GM23338 (cell line): ENCODE measurements around the gene BPI. TPM values are rescaled to one million over a fixed set of nuclear protein-coding genes. Genes with fewer than 3 reads are reported as not detected.

Source experiments
- ATAC-seq: fragments of 200-7000 bp; cut with Tn5 transposase; 3 replicates; pipeline ENCODE4 v1.9.1; 2020
- DNase-seq: peaks from one replicate; pipeline ENCODE4 v3.0.0-alpha.2; 2015; ENCODE audit warnings: low spot score
- H2AFZ ChIP-seq: fragments of 200-600 bp; sonication (generic); 2 replicates; pipeline ENCODE4 v1.8.0; 2016; ENCODE audit warnings: antibody characterized with exemption, mild to moderate bottlenecking, moderate library complexity
- H3F3A ChIP-seq: fragments of 200-600 bp; sonication (generic); replicated peaks from 2 replicates; pipeline ENCODE4 v1.8.0; 2017; ENCODE audit warnings: antibody characterized with exemption, mixed run types, low read depth
- H3K27ac ChIP-seq: fragments of 200-600 bp; sonication (generic); 2 replicates; pipeline ENCODE4 v1.6.1; 2016; ENCODE audit warnings: low read depth
- H3K27me3 ChIP-seq: fragments of 200-600 bp; sonication (generic); 2 replicates; pipeline ENCODE4 v1.8.0; 2016; ENCODE audit warnings: mild to moderate bottlenecking, mixed run types, moderate library complexity; ENCODE audit not compliant: insufficient read depth
- H3K36me3 ChIP-seq: fragments of 200-600 bp; sonication (generic); 2 replicates; pipeline ENCODE4 v1.8.0; 2016; ENCODE audit warnings: mild to moderate bottlenecking; ENCODE audit not compliant: insufficient read depth
- H3K4me1 ChIP-seq: fragments of 200-600 bp; sonication (generic); 2 replicates; pipeline ENCODE4 v1.8.0; 2016; ENCODE audit warnings: mild to moderate bottlenecking, moderate library complexity; ENCODE audit not compliant: insufficient read depth
- H3K4me2 ChIP-seq: fragments of 200-600 bp; sonication (generic); 2 replicates; pipeline ENCODE4 v1.7.1; 2017; ENCODE audit warnings: mixed run types
- H3K4me3 ChIP-seq: fragments of 200-600 bp; sonication (generic); 2 replicates; pipeline ENCODE4 v1.6.1; 2016; ENCODE audit warnings: mixed run types
- H3K79me2 ChIP-seq: fragments of 200-600 bp; sonication (generic); replicated peaks from 2 replicates; pipeline ENCODE4 v1.8.0; 2017; ENCODE audit warnings: mild to moderate bottlenecking; ENCODE audit not compliant: insufficient read depth
- H3K9me2 ChIP-seq: fragments of 200-600 bp; sonication (generic); 2 replicates; pipeline ENCODE4 v1.8.0; 2017; ENCODE audit not compliant: insufficient read depth
- H4K20me1 ChIP-seq: fragments of 200-600 bp; sonication (generic); replicated peaks from 2 replicates; pipeline ENCODE4 v1.8.0; 2017; ENCODE audit warnings: mild to moderate bottlenecking; ENCODE audit not compliant: insufficient read depth
- H3K27ac Mint-ChIP-seq: 2 replicates; pipeline ENCODE4 v1.8.0; 2020; ENCODE audit warnings: inconsistent platforms, mild to moderate bottlenecking, moderate library complexity, mixed read lengths
- H3K27me3 Mint-ChIP-seq: 3 replicates; pipeline ENCODE4 v1.8.0; 2022; ENCODE audit warnings: low read depth, mild to moderate bottlenecking, moderate library complexity, mixed read lengths, inconsistent platforms; ENCODE audit not compliant: insufficient read depth, poor library complexity
- H3K36me3 Mint-ChIP-seq: 3 replicates; pipeline ENCODE4 v1.8.0; 2021; ENCODE audit warnings: low read depth, mild to moderate bottlenecking, inconsistent platforms, moderate library complexity, mixed read lengths
- H3K4me1 Mint-ChIP-seq: 3 replicates; pipeline ENCODE4 v1.8.0; 2020; ENCODE audit warnings: mild to moderate bottlenecking, inconsistent platforms, mixed read lengths
- H3K4me3 Mint-ChIP-seq: 3 replicates; pipeline ENCODE4 v1.8.0; 2021; ENCODE audit warnings: moderate library complexity, mild to moderate bottlenecking, inconsistent platforms, mixed read lengths
- H3K9me3 Mint-ChIP-seq: 3 replicates; pipeline ENCODE4 v1.8.0; 2020; ENCODE audit warnings: moderate library complexity, mild to moderate bottlenecking, inconsistent platforms, mixed read lengths
- CREB1 ChIP-seq: fragments of 250-450 bp; sonication (Bioruptor Pico); IDR thresholded peaks from 2 replicates; pipeline ENCODE4 v1.5.0; 2020; ENCODE audit warnings: low read depth, mild to moderate bottlenecking, moderate library complexity
- EZH2 ChIP-seq: fragments of 200-600 bp; sonication (generic); IDR thresholded peaks from one replicate; pipeline ENCODE4 v1.8.0; 2017; ENCODE audit warnings: antibody characterized with exemption, mild to moderate bottlenecking, low read depth; ENCODE audit not compliant: unreplicated experiment
- EZH2phosphoT487 ChIP-seq: fragments of 200-600 bp; sonication (generic); IDR thresholded peaks from one replicate; pipeline ENCODE4 v1.8.1; 2018; ENCODE audit warnings: antibody characterized with exemption; ENCODE audit not compliant: unreplicated experiment
- JUNB ChIP-seq: IDR thresholded peaks from one replicate; pipeline ENCODE4 v1.6.1; 2016; ENCODE audit warnings: antibody characterized with exemption; ENCODE audit not compliant: unreplicated experiment
- NANOG ChIP-seq: IDR thresholded peaks from 2 replicates; pipeline ENCODE4 v1.6.1; 2016; ENCODE audit warnings: antibody characterized with exemption, borderline replicate concordance
- POLR2AphosphoS5 ChIP-seq: IDR thresholded peaks from 2 replicates; pipeline ENCODE4 v1.6.1; 2016; ENCODE audit warnings: antibody characterized with exemption, low read depth
- STAT1 ChIP-seq: IDR thresholded peaks from one replicate; pipeline ENCODE4 v1.6.1; 2016; ENCODE audit warnings: antibody characterized with exemption; ENCODE audit not compliant: unreplicated experiment
- ZNF114 ChIP-seq: fragments of 250-450 bp; sonication (Bioruptor Pico); IDR thresholded peaks from 2 replicates; pipeline ENCODE4 v1.5.0; 2020; ENCODE audit warnings: mild to moderate bottlenecking, moderate library complexity
- ZNF331 ChIP-seq: fragments of 250-450 bp; sonication (Bioruptor Pico); IDR thresholded peaks from 2 replicates; pipeline ENCODE4 v1.5.0; 2020; ENCODE audit warnings: low read depth, mild to moderate bottlenecking, moderate library complexity
- polyA plus RNA-seq: library from polyadenylated mRNA; unstranded; fragments of >200 nt; fragmentation: Nextera tagmentation; extraction: Ambion mirVana; gene quantifications from 2 replicates; pipeline ENCODE4 v1.2.1, GENCODE V29; 2016
- total RNA-seq: library from RNA; depleted of rRNA; stranded (reverse); fragments of >200 nt; shearing (Covaris generic); gene quantifications from 2 replicates; pipeline ENCODE4 v1.2.3, GENCODE V29; 2014
- TF ChIP-seq, protein P1 (sequence below): IDR thresholded peaks from one replicate; pipeline ENCODE4 v1.6.1; 2018; ENCODE audit warnings: antibody characterized with exemption; ENCODE audit not compliant: unreplicated experiment
- TF ChIP-seq, protein P2 (sequence below): IDR thresholded peaks from 2 replicates; pipeline ENCODE4 v1.6.1; 2016; ENCODE audit warnings: antibody characterized with exemption
- TF ChIP-seq, protein P3 (sequence below), 2 experiments: fragments of 200-600 bp in 1 of 2; sonication (generic) in 1 of 2; conservative IDR thresholded peaks; 2 replicates each; pipeline versions ENCODE4 v1.5.1 to v1.6.1; 2016 to 2017; ENCODE audit warnings: antibody characterized with exemption in 2 of 2, low read depth in 2 of 2, mild to moderate bottlenecking in 2 of 2, moderate library complexity in 1 of 2
- TF ChIP-seq, protein P4 (sequence below): fragments of 250-450 bp; sonication (Bioruptor Pico); IDR thresholded peaks from 2 replicates; pipeline ENCODE4 v1.5.0; 2020; ENCODE audit warnings: mild to moderate bottlenecking, moderate library complexity

Gene BPI
- total and polyA plus RNA-seq, 2 experiments from 2014 or later, result not detected

DNA sequence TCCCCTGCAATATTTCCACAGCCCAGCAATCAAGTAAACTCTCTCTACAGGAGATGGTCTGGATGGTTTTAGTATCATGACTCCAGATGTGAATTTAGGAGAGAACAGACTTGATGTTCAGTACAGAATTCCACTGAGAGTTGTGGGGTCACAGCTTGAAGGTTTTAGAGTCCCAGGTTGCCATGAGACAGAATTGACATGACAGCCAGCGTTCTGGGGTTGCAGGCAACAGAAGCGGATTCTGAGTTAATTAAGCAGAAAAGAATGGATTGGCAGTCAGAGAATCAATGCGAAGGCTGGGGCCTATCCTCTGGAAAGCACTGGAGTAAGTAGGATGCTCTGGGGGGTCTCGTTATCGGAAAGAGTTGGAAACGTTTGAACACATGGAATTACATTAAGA is 41.0 kb upstream of the BPI start:
- Mint-ChIP-seq H3K36me3 (no peaks in the 10 kb centered on the region), H3K27me3 (peaks cover 17% of the 10 kb centered on the region), H3K9me3 (no peaks in the 10 kb centered on the region), H3K4me1 (peaks cover 8% of the 10 kb centered on the region), H3K4me3 (no peak overlapping the region), H3K27ac (no peak overlapping the region)
- H3K79me2 ChIP-seq, result no peaks in the 10 kb centered on the region
- no peaks in the 10 kb centered on the region for H3K36me3 ChIP-seq
- no peak overlapping the region for H3K4me2 ChIP-seq
- H2AFZ ChIP-seq, result no peak overlapping the region
- H3K9me2 ChIP-seq, result no peaks in the 10 kb centered on the region
- H3K27ac ChIP-seq, result no peak overlapping the region
- DNase-seq (no peak), ATAC-seq (no peak)
- peaks cover 5% of the 10 kb centered on the region; the same call in 1 of the 2 replicates for H3K4me1 ChIP-seq
- peaks cover 23% of the 10 kb centered on the region for H3K27me3 ChIP-seq
- TF ChIP-seq CREB1 (CRISPR knock-in tag), result no peak
- TF ChIP-seq EZH2phosphoT487, result no peak
- TF ChIP-seq, protein P1, sequence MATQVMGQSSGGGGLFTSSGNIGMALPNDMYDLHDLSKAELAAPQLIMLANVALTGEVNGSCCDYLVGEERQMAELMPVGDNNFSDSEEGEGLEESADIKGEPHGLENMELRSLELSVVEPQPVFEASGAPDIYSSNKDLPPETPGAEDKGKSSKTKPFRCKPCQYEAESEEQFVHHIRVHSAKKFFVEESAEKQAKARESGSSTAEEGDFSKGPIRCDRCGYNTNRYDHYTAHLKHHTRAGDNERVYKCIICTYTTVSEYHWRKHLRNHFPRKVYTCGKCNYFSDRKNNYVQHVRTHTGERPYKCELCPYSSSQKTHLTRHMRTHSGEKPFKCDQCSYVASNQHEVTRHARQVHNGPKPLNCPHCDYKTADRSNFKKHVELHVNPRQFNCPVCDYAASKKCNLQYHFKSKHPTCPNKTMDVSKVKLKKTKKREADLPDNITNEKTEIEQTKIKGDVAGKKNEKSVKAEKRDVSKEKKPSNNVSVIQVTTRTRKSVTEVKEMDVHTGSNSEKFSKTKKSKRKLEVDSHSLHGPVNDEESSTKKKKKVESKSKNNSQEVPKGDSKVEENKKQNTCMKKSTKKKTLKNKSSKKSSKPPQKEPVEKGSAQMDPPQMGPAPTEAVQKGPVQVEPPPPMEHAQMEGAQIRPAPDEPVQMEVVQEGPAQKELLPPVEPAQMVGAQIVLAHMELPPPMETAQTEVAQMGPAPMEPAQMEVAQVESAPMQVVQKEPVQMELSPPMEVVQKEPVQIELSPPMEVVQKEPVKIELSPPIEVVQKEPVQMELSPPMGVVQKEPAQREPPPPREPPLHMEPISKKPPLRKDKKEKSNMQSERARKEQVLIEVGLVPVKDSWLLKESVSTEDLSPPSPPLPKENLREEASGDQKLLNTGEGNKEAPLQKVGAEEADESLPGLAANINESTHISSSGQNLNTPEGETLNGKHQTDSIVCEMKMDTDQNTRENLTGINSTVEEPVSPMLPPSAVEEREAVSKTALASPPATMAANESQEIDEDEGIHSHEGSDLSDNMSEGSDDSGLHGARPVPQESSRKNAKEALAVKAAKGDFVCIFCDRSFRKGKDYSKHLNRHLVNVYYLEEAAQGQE, result no peak
- no peak for TF ChIP-seq POLR2AphosphoS5
- no peak for TF ChIP-seq EZH2
- TF ChIP-seq STAT1, result no peak
- TF ChIP-seq ZNF331 (CRISPR knock-in tag), result no peak
- TF ChIP-seq, protein P2, sequence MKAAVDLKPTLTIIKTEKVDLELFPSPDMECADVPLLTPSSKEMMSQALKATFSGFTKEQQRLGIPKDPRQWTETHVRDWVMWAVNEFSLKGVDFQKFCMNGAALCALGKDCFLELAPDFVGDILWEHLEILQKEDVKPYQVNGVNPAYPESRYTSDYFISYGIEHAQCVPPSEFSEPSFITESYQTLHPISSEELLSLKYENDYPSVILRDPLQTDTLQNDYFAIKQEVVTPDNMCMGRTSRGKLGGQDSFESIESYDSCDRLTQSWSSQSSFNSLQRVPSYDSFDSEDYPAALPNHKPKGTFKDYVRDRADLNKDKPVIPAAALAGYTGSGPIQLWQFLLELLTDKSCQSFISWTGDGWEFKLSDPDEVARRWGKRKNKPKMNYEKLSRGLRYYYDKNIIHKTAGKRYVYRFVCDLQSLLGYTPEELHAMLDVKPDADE, result no peak
- no peak for TF ChIP-seq ZNF114 (CRISPR knock-in tag)
- TF ChIP-seq JUNB, result no peak
- TF ChIP-seq NANOG, result no peak
- TF ChIP-seq, protein P3, sequence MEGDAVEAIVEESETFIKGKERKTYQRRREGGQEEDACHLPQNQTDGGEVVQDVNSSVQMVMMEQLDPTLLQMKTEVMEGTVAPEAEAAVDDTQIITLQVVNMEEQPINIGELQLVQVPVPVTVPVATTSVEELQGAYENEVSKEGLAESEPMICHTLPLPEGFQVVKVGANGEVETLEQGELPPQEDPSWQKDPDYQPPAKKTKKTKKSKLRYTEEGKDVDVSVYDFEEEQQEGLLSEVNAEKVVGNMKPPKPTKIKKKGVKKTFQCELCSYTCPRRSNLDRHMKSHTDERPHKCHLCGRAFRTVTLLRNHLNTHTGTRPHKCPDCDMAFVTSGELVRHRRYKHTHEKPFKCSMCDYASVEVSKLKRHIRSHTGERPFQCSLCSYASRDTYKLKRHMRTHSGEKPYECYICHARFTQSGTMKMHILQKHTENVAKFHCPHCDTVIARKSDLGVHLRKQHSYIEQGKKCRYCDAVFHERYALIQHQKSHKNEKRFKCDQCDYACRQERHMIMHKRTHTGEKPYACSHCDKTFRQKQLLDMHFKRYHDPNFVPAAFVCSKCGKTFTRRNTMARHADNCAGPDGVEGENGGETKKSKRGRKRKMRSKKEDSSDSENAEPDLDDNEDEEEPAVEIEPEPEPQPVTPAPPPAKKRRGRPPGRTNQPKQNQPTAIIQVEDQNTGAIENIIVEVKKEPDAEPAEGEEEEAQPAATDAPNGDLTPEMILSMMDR (conservative IDR thresholded peaks at IDR 0.05; ENCODE audit: low read depth in 2 of 2), result no peak
- TF ChIP-seq, protein P4, sequence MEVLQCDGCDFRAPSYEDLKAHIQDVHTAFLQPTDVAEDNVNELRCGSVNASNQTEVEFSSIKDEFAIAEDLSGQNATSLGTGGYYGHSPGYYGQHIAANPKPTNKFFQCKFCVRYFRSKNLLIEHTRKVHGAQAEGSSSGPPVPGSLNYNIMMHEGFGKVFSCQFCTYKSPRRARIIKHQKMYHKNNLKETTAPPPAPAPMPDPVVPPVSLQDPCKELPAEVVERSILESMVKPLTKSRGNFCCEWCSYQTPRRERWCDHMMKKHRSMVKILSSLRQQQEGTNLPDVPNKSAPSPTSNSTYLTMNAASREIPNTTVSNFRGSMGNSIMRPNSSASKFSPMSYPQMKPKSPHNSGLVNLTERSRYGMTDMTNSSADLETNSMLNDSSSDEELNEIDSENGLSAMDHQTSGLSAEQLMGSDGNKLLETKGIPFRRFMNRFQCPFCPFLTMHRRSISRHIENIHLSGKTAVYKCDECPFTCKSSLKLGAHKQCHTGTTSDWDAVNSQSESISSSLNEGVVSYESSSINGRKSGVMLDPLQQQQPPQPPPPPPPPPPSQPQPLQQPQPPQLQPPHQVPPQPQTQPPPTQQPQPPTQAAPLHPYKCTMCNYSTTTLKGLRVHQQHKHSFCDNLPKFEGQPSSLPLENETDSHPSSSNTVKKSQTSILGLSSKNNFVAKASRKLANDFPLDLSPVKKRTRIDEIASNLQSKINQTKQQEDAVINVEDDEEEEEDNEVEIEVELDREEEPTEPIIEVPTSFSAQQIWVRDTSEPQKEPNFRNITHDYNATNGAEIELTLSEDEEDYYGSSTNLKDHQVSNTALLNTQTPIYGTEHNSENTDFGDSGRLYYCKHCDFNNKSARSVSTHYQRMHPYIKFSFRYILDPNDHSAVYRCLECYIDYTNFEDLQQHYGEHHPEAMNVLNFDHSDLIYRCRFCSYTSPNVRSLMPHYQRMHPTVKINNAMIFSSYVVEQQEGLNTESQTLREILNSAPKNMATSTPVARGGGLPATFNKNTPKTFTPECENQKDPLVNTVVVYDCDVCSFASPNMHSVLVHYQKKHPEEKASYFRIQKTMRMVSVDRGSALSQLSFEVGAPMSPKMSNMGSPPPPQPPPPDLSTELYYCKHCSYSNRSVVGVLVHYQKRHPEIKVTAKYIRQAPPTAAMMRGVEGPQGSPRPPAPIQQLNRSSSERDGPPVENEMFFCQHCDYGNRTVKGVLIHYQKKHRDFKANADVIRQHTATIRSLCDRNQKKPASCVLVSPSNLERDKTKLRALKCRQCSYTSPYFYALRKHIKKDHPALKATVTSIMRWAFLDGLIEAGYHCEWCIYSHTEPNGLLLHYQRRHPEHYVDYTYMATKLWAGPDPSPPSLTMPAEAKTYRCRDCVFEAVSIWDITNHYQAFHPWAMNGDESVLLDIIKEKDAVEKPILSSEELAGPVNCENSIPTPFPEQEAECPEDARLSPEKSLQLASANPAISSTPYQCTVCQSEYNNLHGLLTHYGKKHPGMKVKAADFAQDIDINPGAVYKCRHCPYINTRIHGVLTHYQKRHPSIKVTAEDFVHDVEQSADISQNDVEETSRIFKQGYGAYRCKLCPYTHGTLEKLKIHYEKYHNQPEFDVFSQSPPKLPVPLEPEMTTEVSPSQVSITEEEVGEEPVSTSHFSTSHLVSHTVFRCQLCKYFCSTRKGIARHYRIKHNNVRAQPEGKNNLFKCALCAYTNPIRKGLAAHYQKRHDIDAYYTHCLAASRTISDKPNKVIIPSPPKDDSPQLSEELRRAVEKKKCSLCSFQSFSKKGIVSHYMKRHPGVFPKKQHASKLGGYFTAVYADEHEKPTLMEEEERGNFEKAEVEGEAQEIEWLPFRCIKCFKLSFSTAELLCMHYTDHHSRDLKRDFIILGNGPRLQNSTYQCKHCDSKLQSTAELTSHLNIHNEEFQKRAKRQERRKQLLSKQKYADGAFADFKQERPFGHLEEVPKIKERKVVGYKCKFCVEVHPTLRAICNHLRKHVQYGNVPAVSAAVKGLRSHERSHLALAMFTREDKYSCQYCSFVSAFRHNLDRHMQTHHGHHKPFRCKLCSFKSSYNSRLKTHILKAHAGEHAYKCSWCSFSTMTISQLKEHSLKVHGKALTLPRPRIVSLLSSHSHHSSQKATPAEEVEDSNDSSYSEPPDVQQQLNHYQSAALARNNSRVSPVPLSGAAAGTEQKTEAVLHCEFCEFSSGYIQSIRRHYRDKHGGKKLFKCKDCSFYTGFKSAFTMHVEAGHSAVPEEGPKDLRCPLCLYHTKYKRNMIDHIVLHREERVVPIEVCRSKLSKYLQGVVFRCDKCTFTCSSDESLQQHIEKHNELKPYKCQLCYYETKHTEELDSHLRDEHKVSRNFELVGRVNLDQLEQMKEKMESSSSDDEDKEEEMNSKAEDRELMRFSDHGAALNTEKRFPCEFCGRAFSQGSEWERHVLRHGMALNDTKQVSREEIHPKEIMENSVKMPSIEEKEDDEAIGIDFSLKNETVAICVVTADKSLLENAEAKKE (CRISPR knock-in tag), result no peak
- H3F3A ChIP-seq, result no peaks in the 10 kb centered on the region
- no peaks in the 10 kb centered on the region for H4K20me1 ChIP-seq
- no peak overlapping the region for H3K4me3 ChIP-seq
